Vagina (tissue), 2 donors: Measurements from ENCODE around the gene FOCAD.

Experiments used
- CTCF ChIP-seq, 3 experiments: fragments of 450-650 bp in 2 of 3; fragments of 200-600 bp in 1 of 3; sonication (generic) in 1 of 3; IDR thresholded peaks; one replicate each; pipeline ENCODE4 v1.5.1; 2017 to 2019; ENCODE audit warnings: antibody characterized with exemption in 3 of 3, mild to moderate bottlenecking in 2 of 3, moderate library complexity in 2 of 3
- POLR2A ChIP-seq, 2 donors: fragments of 450-650 bp; IDR thresholded peaks; one replicate each; pipeline ENCODE4 v1.6.1; 2017; ENCODE audit warnings: antibody characterized with exemption in 2 of 2, mild to moderate bottlenecking in 2 of 2, moderate library complexity in 2 of 2
- POLR2AphosphoS5 ChIP-seq, 2 donors: sonication (generic); formaldehyde crosslinking; IDR thresholded peaks; one replicate each; pipeline ENCODE4 v1.9.0; 2017; ENCODE audit warnings: antibody characterized with exemption in 2 of 2, mild to moderate bottlenecking in 2 of 2, low read depth in 1 of 2; ENCODE audit not compliant: insufficient read depth in 1 of 2

- no peak for TF ChIP-seq CTCF (IDR thresholded peaks at IDR 0.05)
- TF ChIP-seq POLR2A (IDR thresholded peaks at IDR 0.05), result no peak
- TF ChIP-seq POLR2AphosphoS5 (IDR thresholded peaks at IDR 0.05; ENCODE audit: insufficient read depth in 1 of 2, low read depth in 1 of 2), result no peak
Observed at GRCh38 chr9:20804489-20805250, 120.6 kb downstream of the FOCAD start.
